Immature natural killer cell (primary cell): ENCODE data around the gene LRMDA. TPM values are rescaled to one million over a fixed set of nuclear protein-coding genes. Genes with fewer than 3 reads are reported as not detected.

Source experiments
- DNase-seq, 3 donors: peaks; one replicate each; pipeline ENCODE4 v3.0.0; 2022; ENCODE audit warnings: mixed read lengths in 1 of 3
- H3K27ac Mint-ChIP-seq, 6 donors: one replicate each; pipeline ENCODE4 v1.8.0; 2020; ENCODE audit warnings: mixed read lengths in 6 of 6, mild to moderate bottlenecking in 5 of 6, inconsistent platforms in 4 of 6, moderate library complexity in 3 of 6
- H3K27me3 Mint-ChIP-seq, 3 donors: one replicate each; pipeline ENCODE4 v1.8.0; 2020 to 2021; ENCODE audit warnings: low read depth in 3 of 3, mild to moderate bottlenecking in 3 of 3, mixed read lengths in 3 of 3, moderate library complexity in 3 of 3, inconsistent platforms in 1 of 3
- H3K36me3 Mint-ChIP-seq, 3 donors: one replicate each; pipeline ENCODE4 v1.8.0; 2020; ENCODE audit warnings: mixed read lengths in 3 of 3, inconsistent platforms in 2 of 3, mild to moderate bottlenecking in 2 of 3
- H3K4me1 Mint-ChIP-seq, 2 donors: one replicate each; pipeline ENCODE4 v1.8.0; 2020; ENCODE audit warnings: inconsistent platforms in 2 of 2, mild to moderate bottlenecking in 2 of 2, mixed read lengths in 2 of 2, moderate library complexity in 1 of 2
- H3K4me3 Mint-ChIP-seq, 5 donors: one replicate each; pipeline ENCODE4 v1.8.0; 2020; ENCODE audit warnings: mild to moderate bottlenecking in 5 of 5, mixed read lengths in 5 of 5, inconsistent platforms in 3 of 5, moderate library complexity in 3 of 5
- H3K9me3 Mint-ChIP-seq, 6 donors: one replicate each; pipeline ENCODE4 v1.8.0; 2020; ENCODE audit warnings: mild to moderate bottlenecking in 6 of 6, mixed read lengths in 6 of 6, inconsistent platforms in 4 of 6, moderate library complexity in 3 of 6
- polyA plus RNA-seq, 3 donors: library from polyadenylated mRNA; unstranded; fragments of 300-500 nt; fragmentation: Illumina TruSeq; gene quantifications; one replicate each; pipeline ENCODE4 v1.2.3, GENCODE V29; 2021

The LRMDA gene
- polyA plus RNA-seq, 3 donors from 2014 or later = 1.7 to 14.2 (median 2.3) TPM

GRCh38 chr10:76015245-76015644, 583.8 kb downstream of the LRMDA start:
- DNase-seq = no peak
- H3K4me1 Mint-ChIP-seq = no peaks in the 10 kb centered on the region
- H3K9me3 Mint-ChIP-seq = peaks cover 0 to 2% (median 0%) of the 10 kb centered on the region in 6 donors
- H3K27me3 Mint-ChIP-seq = peaks cover 0 to 3% (median 0%) of the 10 kb centered on the region in 3 donors
- no peak overlapping the region for H3K4me3 Mint-ChIP-seq
- no peak overlapping the region for H3K27ac Mint-ChIP-seq
- no peaks in the 10 kb centered on the region for H3K36me3 Mint-ChIP-seq

DNA sequence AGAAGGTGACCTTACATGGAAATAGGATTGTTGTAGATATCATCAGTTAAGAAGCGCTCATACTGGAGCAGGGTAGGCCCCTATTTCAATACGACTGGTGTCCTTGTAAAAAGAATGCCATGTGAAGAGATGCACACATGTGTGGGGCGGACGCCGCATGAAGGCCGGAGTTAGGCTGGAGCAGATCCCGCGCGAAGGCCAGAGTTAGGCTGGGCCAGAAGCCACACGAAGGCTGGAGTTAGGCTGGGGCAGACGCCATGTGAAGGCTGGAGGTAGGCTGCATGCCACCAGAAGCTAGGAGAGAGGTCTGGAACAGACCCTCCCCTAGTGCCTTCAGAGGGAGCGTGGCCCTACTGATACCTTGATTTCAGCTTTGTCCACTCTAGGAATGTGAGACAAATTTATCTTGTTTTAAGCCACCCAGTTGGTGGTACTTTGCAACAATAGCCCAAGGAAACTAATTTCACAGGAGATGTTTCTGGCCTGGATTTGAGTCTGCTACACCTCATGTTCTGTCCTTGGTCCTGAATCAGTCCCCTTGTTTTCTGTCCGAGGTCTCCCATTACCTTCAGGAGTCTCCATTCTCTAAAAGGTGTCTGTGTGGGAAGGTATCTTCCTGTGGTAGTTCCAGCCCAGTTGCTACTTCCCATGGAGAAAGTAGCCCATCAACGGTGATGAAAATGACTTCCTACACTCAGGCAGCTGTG, 585.8 kb downstream of the LRMDA start:
- H3K9me3 Mint-ChIP-seq = peaks cover 0 to 2% (median 0%) of the 10 kb centered on the region in 6 donors
- no peak overlapping the region for H3K4me3 Mint-ChIP-seq
- no peak overlapping the region for H3K27ac Mint-ChIP-seq
- no peaks in the 10 kb centered on the region for H3K36me3 Mint-ChIP-seq
- peaks cover 0 to 3% (median 0%) of the 10 kb centered on the region in 3 donors for H3K27me3 Mint-ChIP-seq
- no peak for DNase-seq
- H3K4me1 Mint-ChIP-seq = no peaks in the 10 kb centered on the region

DNA sequence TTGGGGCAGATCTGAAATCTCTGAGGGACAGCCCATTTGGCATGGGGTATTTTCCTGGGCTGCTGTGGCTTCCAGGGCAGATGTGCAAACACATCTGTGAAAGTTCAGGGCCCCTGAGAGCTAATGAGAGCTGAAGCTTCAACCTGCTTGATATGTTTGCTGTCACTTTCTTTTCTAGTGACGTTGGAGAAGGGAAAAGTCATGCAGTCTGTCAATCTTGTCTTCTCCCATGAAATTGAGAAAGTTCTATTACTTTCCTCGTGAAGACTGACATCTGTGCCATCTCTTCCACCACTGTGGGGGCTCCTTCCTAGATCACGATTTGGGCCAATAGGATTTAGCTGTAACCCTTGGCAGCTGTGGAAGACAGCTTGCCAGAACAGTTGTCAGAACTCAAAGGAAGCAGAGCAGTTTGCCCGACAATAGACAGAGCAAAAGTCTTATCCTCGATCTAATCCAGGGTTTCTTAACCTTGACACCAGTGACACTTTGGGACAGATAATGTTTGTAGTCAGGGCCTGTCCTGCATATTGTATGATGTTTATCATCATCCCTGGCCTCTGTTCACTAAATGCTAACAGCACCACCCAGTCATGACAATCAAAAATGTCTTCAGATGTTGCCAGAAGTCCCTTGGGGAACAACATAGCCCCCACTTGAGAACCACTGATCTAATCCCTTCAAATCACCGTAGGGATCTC, 586.5 kb downstream of the LRMDA start:
- no peaks in the 10 kb centered on the region for H3K4me1 Mint-ChIP-seq
- no peak overlapping the region for H3K4me3 Mint-ChIP-seq
- DNase-seq = no peak
- no peaks in the 10 kb centered on the region for H3K36me3 Mint-ChIP-seq
- H3K9me3 Mint-ChIP-seq = peaks cover 0 to 2% (median 0%) of the 10 kb centered on the region in 6 donors
- H3K27me3 Mint-ChIP-seq = peaks cover 0 to 3% (median 0%) of the 10 kb centered on the region in 3 donors
- H3K27ac Mint-ChIP-seq = no peak overlapping the region

DNA sequence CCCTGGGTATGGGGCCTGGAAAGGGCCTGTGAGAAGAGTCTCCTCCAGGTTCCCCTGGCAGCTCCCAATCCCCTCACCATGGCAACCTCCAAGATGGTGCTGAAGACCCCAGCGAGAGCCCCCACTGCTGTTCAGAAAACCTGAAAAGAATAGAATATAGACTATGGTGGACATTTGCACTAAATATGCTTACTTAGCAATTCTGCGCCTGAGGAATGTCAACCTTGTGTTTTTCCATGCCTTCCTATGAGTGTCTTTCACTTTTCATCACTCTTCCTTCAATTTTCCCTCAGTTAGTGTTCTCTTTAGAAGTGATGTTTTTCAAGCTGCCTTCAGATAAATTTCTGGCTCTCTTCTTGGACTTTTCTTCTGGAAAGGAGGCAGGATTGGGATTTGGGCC, 589.2 kb downstream of the LRMDA start:
- Mint-ChIP-seq H3K4me1 (no peaks in the 10 kb centered on the region), H3K27ac (no peak overlapping the region), H3K27me3 (peaks cover 0 to 3% (median 0%) of the 10 kb centered on the region in 3 donors), H3K9me3 (peaks cover 0 to 2% (median 0%) of the 10 kb centered on the region in 6 donors), H3K36me3 (no peaks in the 10 kb centered on the region), H3K4me3 (no peak overlapping the region)
- no peak for DNase-seq

DNA sequence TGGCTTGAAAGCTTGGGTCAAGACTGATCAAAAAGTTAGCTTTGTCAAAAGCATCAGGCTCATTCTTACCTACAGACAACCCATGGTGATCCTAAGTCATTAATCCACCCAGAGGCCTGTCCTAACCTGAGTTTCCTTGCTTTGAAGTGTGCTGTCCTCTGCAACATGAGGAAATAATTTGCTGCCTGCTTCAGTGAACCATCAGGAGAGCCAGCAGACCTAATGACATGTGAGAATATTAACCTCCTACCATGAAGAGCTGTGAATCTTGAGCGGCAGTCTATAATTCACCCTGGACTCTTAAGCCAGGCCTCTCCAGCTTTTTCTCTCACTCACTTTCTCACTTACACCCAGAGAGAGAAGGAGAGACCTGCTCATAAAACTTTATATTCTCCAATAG, 590.0 kb downstream of the LRMDA start:
- no peak overlapping the region for H3K4me3 Mint-ChIP-seq
- H3K36me3 Mint-ChIP-seq = no peaks in the 10 kb centered on the region
- peaks cover 0 to 2% (median 0%) of the 10 kb centered on the region in 6 donors for H3K9me3 Mint-ChIP-seq
- no peak overlapping the region for H3K27ac Mint-ChIP-seq
- H3K4me1 Mint-ChIP-seq = no peaks in the 10 kb centered on the region
- H3K27me3 Mint-ChIP-seq = peaks cover 0 to 3% (median 0%) of the 10 kb centered on the region in 3 donors
- DNase-seq = no peak

DNA sequence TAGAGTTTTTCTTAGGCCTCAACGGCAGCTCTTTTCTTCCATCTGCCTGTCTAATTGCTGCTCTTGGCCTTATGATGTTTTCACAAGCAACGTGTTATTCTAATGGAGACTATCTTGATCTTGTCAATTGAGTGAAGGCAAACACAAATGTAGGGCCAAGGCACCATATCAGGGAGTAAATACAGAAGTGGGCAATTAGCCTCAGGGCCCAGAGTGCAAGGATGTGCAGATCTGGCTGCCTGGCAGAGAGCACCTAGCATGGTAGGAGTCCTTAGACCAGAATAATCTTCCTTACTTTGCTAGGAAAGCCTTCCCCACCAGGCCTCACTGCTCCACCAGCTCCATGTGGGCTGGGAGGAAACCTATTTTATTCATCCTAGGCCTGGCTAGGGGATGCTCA, 590.9 kb downstream of the LRMDA start:
- no peak overlapping the region for H3K27ac Mint-ChIP-seq

GRCh38 chr10:76023007-76023406, 591.6 kb downstream of the LRMDA start:
- no peaks in the 10 kb centered on the region for H3K36me3 Mint-ChIP-seq
- no peak overlapping the region for H3K4me3 Mint-ChIP-seq
- DNase-seq = no peak
- H3K27me3 Mint-ChIP-seq = peaks cover 0 to 3% (median 0%) of the 10 kb centered on the region in 3 donors
- peaks cover 0 to 2% (median 0%) of the 10 kb centered on the region in 6 donors for H3K9me3 Mint-ChIP-seq
- no peaks in the 10 kb centered on the region for H3K4me1 Mint-ChIP-seq
- no peak overlapping the region for H3K27ac Mint-ChIP-seq

More for the DNA sequence above, 590.9 kb downstream of the LRMDA start:
- Mint-ChIP-seq H3K4me3 (no peak overlapping the region), H3K4me1 (no peaks in the 10 kb centered on the region), H3K36me3 (no peaks in the 10 kb centered on the region), H3K9me3 (peaks cover 0 to 2% (median 0%) of the 10 kb centered on the region in 6 donors), H3K27me3 (peaks cover 0 to 3% (median 0%) of the 10 kb centered on the region in 3 donors)
- DNase-seq = no peak

- H3K27ac Mint-ChIP-seq = no peak overlapping the region
- H3K4me3 Mint-ChIP-seq = no peak overlapping the region
- no peak for DNase-seq
- H3K4me1 Mint-ChIP-seq = no peaks in the 10 kb centered on the region
- H3K27me3 Mint-ChIP-seq = peaks cover 0 to 3% (median 0%) of the 10 kb centered on the region in 3 donors
- H3K9me3 Mint-ChIP-seq = peaks cover 0 to 2% (median 0%) of the 10 kb centered on the region in 6 donors
- H3K36me3 Mint-ChIP-seq = no peaks in the 10 kb centered on the region
Observed at GRCh38 chr10:76024460-76025123, 593.2 kb downstream of the LRMDA start.

DNA sequence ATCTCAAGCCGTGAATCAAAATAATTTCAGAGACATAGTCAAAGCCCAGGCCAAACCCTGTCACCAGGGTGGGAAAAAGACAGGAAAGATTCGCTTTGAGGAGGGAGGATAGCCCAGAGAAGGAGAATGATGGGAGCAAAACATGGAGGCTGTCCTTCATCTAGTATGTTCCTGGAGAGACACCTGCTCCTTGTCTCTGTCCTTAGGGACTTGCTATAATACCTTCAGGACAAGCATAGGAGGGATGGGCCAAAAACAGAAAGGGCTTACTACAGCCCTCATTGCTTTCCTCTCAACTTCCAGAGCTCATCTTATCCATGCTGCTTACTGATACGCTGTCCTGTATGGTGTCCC, 593.7 kb downstream of the LRMDA start:
- DNase-seq = no peak
- Mint-ChIP-seq H3K9me3 (peaks cover 0 to under 1% (median 0%) of the 10 kb centered on the region in 6 donors), H3K36me3 (no peaks in the 10 kb centered on the region), H3K4me1 (no peaks in the 10 kb centered on the region), H3K4me3 (no peak overlapping the region), H3K27me3 (peaks cover 0 to under 1% (median 0%) of the 10 kb centered on the region in 3 donors), H3K27ac (no peak overlapping the region)

DNA sequence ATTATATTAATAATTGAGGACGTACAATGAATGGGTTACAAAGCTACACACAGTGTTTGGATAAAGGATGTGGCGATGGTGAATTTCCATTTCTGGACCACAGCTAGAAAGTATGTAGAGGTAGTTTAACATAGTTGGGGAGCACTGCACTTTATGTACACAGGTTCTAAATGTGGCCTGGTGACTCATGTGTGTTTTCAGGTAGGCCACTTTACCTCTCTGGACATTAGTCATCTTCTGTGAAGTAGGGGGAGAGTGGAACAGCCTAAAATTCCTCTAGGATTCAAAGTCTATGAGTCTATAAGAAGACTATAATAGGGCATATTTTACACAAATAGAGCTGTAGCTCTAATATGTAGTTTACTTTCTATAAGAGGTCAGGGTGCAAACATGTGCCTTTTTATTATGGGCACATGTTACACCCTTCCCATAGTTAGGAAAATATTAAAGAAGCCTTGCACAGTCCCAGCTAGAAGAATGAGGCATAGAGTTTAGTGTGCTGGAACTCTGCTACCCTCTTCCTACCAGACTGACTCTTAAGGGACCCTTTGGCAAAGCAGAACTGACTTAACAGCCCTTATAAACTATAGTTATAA, 594.9 kb downstream of the LRMDA start:
- H3K9me3 Mint-ChIP-seq = no peaks in the 10 kb centered on the region

GRCh38 chr10:76026905-76027304, 595.5 kb downstream of the LRMDA start:
- peaks cover 0 to 2% (median 0%) of the 10 kb centered on the region in 3 donors for H3K27me3 Mint-ChIP-seq
- H3K9me3 Mint-ChIP-seq = no peaks in the 10 kb centered on the region
- H3K4me3 Mint-ChIP-seq = no peak overlapping the region
- no peak overlapping the region for H3K27ac Mint-ChIP-seq
- H3K36me3 Mint-ChIP-seq = no peaks in the 10 kb centered on the region
- no peaks in the 10 kb centered on the region for H3K4me1 Mint-ChIP-seq
- DNase-seq = no peak

More for the DNA sequence above, 594.9 kb downstream of the LRMDA start:
- no peak overlapping the region for H3K4me3 Mint-ChIP-seq
- DNase-seq = no peak
- H3K36me3 Mint-ChIP-seq = no peaks in the 10 kb centered on the region
- no peaks in the 10 kb centered on the region for H3K27me3 Mint-ChIP-seq
- no peak overlapping the region for H3K27ac Mint-ChIP-seq
- H3K4me1 Mint-ChIP-seq = no peaks in the 10 kb centered on the region

GRCh38 chr10:76029782-76030181, 598.4 kb downstream of the LRMDA start:
- Mint-ChIP-seq H3K27ac (no peak overlapping the region), H3K9me3 (no peaks in the 10 kb centered on the region), H3K27me3 (peaks cover 0 to 2% (median 0%) of the 10 kb centered on the region in 3 donors), H3K4me1 (no peaks in the 10 kb centered on the region), H3K36me3 (no peaks in the 10 kb centered on the region), H3K4me3 (no peak overlapping the region)
- DNase-seq = no peak

DNA sequence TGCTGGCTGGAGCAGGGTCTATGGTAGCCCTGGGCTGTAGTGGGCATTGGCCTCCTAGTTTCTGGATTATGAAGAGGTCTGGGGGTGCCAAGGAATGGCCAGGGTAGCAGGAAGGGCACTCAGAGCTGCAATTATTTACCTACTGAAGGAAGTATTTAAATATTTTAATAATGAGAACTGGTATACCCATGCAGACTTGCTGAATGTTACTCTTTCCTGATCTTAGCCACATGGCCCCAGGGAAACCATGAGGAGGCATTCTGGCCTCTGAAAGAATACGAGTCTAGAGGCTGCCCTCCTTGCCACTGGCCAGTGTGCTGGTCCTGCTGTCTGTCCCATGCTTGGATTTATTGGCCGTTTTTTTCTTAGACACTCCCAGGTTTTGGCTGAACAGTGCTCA, 599.7 kb downstream of the LRMDA start:
- H3K27ac Mint-ChIP-seq = no peak overlapping the region
- no peaks in the 10 kb centered on the region for H3K9me3 Mint-ChIP-seq
- H3K4me1 Mint-ChIP-seq = no peaks in the 10 kb centered on the region
- H3K4me3 Mint-ChIP-seq = no peak overlapping the region
- peaks cover 0 to 2% (median 0%) of the 10 kb centered on the region in 3 donors for H3K27me3 Mint-ChIP-seq
- DNase-seq = no peak
- no peaks in the 10 kb centered on the region for H3K36me3 Mint-ChIP-seq
